Smooth muscle cell (in vitro differentiated cells): Measurements from ENCODE around the gene EBF4. TPM values are rescaled to one million over a fixed set of nuclear protein-coding genes. Genes with fewer than 3 reads are reported as not detected.

ENCODE experiments used
- DNase-seq: peaks from one replicate; lab custom pipeline; 2025; ENCODE audit not compliant: unreplicated experiment; lab: John Stamatoyannopoulos, UW
- H2AFZ ChIP-seq: fragments of 200-600 bp; sonication (generic); 2 replicates; pipeline ENCODE4 v1.6.0; 2016; ENCODE audit warnings: antibody characterized with exemption, low read depth, mild to moderate bottlenecking
- H3F3A ChIP-seq: fragments of 200-600 bp; sonication (generic); 2 replicates; pipeline ENCODE4 v1.6.0; 2017; ENCODE audit warnings: antibody characterized with exemption, low read depth
- H3K27ac ChIP-seq: fragments of 200-600 bp; sonication (generic); 2 replicates; pipeline ENCODE4 v1.5.1; 2016; ENCODE audit warnings: low read depth, mild to moderate bottlenecking
- H3K27me3 ChIP-seq: fragments of 200-600 bp; sonication (generic); 2 replicates; pipeline ENCODE4 v1.6.1; 2016; ENCODE audit warnings: low read depth, mild to moderate bottlenecking
- H3K36me3 ChIP-seq: fragments of 200-600 bp; sonication (generic); 2 replicates; pipeline ENCODE4 v1.5.1; 2016; ENCODE audit warnings: low read depth
- H3K4me1 ChIP-seq: fragments of 200-600 bp; sonication (generic); 2 replicates; pipeline ENCODE4 v1.5.1; 2016; ENCODE audit warnings: low read depth
- H3K4me2 ChIP-seq: fragments of 200-600 bp; sonication (generic); 2 replicates; pipeline ENCODE4 v1.6.0; 2016; ENCODE audit warnings: mild to moderate bottlenecking
- H3K4me3 ChIP-seq: fragments of 200-600 bp; sonication (generic); 2 replicates; pipeline ENCODE4 v1.5.1; 2016; ENCODE audit warnings: mild to moderate bottlenecking
- H3K79me2 ChIP-seq: fragments of 200-600 bp; sonication (generic); 2 replicates; pipeline ENCODE4 v1.6.0; 2016; ENCODE audit warnings: low read depth, mild to moderate bottlenecking
- H3K9ac ChIP-seq: fragments of 200-600 bp; sonication (generic); 2 replicates; pipeline ENCODE4 v1.6.0; 2016; ENCODE audit warnings: low read depth
- H3K9me3 ChIP-seq: fragments of 200-600 bp; sonication (generic); replicated peaks from 2 replicates; pipeline ENCODE4 v1.5.1; 2016; ENCODE audit warnings: low read depth
- H4K20me1 ChIP-seq: fragments of 200-600 bp; sonication (generic); 2 replicates; pipeline ENCODE4 v1.6.0; 2016; ENCODE audit warnings: low read depth
- CTCF ChIP-seq: fragments of 200-600 bp; sonication (generic); IDR thresholded peaks from 2 replicates; pipeline ENCODE4 v1.5.1; 2017; ENCODE audit warnings: borderline replicate concordance, mild to moderate bottlenecking, antibody characterized with exemption; ENCODE audit not compliant: insufficient read depth, poor library complexity, severe bottlenecking
- WGBS: methylation state at CpG from one replicate; pipeline ENCODE4 v1.1.7; 2016; ENCODE audit warnings: low lambda C conversion rate; 5-methylcytosine and 5-hydroxymethylcytosine counted together
- polyA plus RNA-seq: library from polyadenylated mRNA; unstranded; fragments of >200 nt; fragmentation: Nextera tagmentation; extraction: Ambion mirVana; gene quantifications from 2 replicates; pipeline ENCODE4 v1.2.1, GENCODE V29; 2016
- total RNA-seq: library from RNA; depleted of rRNA; stranded (reverse); fragments of >200 nt; gene quantifications from 2 replicates; pipeline ENCODE4 v1.2.3, GENCODE V29; 2014

EBF4 gene
- total and polyA plus RNA-seq, 2 experiments from 2014 or later: 8.2 to 19.0 TPM

GRCh38 chr20:2745936-2746635, 53.5 kb downstream of the EBF4 start:
- Histone ChIP-seq H3K27me3 (peaks cover 67% of the 10 kb centered on the region), H3K27ac (no peak overlapping the region), H3F3A (no peaks in the 10 kb centered on the region), H3K36me3 (no peaks in the 10 kb centered on the region), H3K4me1 (peaks cover 2% of the 10 kb centered on the region), H3K79me2 (no peaks in the 10 kb centered on the region), H3K9ac (no peak overlapping the region), H4K20me1 (peaks cover 1% of the 10 kb centered on the region), H2AFZ (no peak overlapping the region), H3K9me3 (no peaks in the 10 kb centered on the region), H3K4me2 (no peak overlapping the region), H3K4me3 (no peak overlapping the region)
- 91% methylated on average over 4 of the region's 4 CpGs for WGBS
- no peak for TF ChIP-seq CTCF
- DNase-seq: no peak

- peaks cover 74% of the 10 kb centered on the region for H3K27me3 ChIP-seq
- no peaks in the 10 kb centered on the region for H3K36me3 ChIP-seq
- 76% methylated on average over 8 of the region's 8 CpGs for WGBS
These were observed 54.2 kb downstream of the EBF4 start for GRCh38 chr20:2746636-2747265.

GRCh38 chr20:2747676-2748235, 55.2 kb downstream of the EBF4 start:
- Histone ChIP-seq H2AFZ (no peak overlapping the region), H3K27ac (no peak overlapping the region), H3K4me3 (no peak overlapping the region), H4K20me1 (peaks cover 4% of the 10 kb centered on the region), H3K4me1 (peaks cover 7% of the 10 kb centered on the region), H3K4me2 (no peak overlapping the region), H3F3A (no peaks in the 10 kb centered on the region), H3K9ac (no peak overlapping the region), H3K36me3 (no peaks in the 10 kb centered on the region), H3K27me3 (peaks cover 78% of the 10 kb centered on the region), H3K79me2 (no peaks in the 10 kb centered on the region), H3K9me3 (no peaks in the 10 kb centered on the region)
- DNase-seq: no peak
- WGBS: 87% methylated on average over 8 of the region's 8 CpGs
- TF ChIP-seq CTCF: no peak

More at GRCh38 chr20:2746636-2747265, 54.2 kb downstream of the EBF4 start:
- no peak for TF ChIP-seq CTCF
- Histone ChIP-seq H3K27ac (no peak overlapping the region), H3K9ac (no peak overlapping the region), H3K79me2 (no peaks in the 10 kb centered on the region), H3K4me2 (no peak overlapping the region), H2AFZ (no peak overlapping the region), H3K4me3 (no peak overlapping the region), H3F3A (no peaks in the 10 kb centered on the region), H3K9me3 (no peaks in the 10 kb centered on the region), H3K4me1 (peaks cover 7% of the 10 kb centered on the region), H4K20me1 (peaks cover 4% of the 10 kb centered on the region)
- DNase-seq: no peak
